HEK293 (cell line): Measurements from ENCODE around the gene MYD88.

ENCODE experiments used
- CTCF ChIA-PET: fragments of 350-600 bp; formaldehyde crosslinking; extraction: SDS; loops from one replicate; lab custom pipeline; 2021; ENCODE audit warnings: antibody characterized with exemption; lab: Yijun Ruan, JAX
- POLR2A ChIA-PET: fragments of 300-600 bp; formaldehyde crosslinking; extraction: SDS; loops from one replicate; lab custom pipeline; 2020; ENCODE audit warnings: antibody characterized with exemption, inconsistent platforms; lab: Yijun Ruan, JAX
- H3K27ac ChIP-seq: fragments of 200-500 bp; sonication (Bioruptor generic); 2 replicates; pipeline ENCODE4 v1.5.1; 2014; ENCODE audit warnings: low read depth, low read length, control low read depth, inconsistent platforms; ENCODE audit errors: extremely low read depth
- H3K36me3 ChIP-seq, 2 experiments: fragments of 200-500 bp in 1 of 2; sonication (Bioruptor generic) in 1 of 2; 1 replicate in 1 of 2; 2 replicates in 1 of 2; pipeline ENCODE4 v1.5.1; 2014 to 2017; ENCODE audit warnings: inconsistent platforms in 2 of 2, low read length in 2 of 2; ENCODE audit not compliant: control insufficient read depth in 2 of 2, insufficient read depth in 1 of 2
- H3K4me1 ChIP-seq: fragments of 200-500 bp; sonication (Bioruptor generic); 2 replicates; pipeline ENCODE4 v1.5.1; 2014; ENCODE audit warnings: mild to moderate bottlenecking, low read length, inconsistent platforms; ENCODE audit not compliant: control insufficient read depth, insufficient read depth
- H3K4me3 ChIP-seq: 2 replicates; pipeline ENCODE4 v1.5.1; 2011; ENCODE audit warnings: low read depth, mild to moderate bottlenecking, control low read depth, low read length, moderate library complexity
- H3K9me3 ChIP-seq: fragments of 200-500 bp; sonication (Bioruptor generic); 2 replicates; pipeline ENCODE4 v1.5.1; 2014; ENCODE audit warnings: low read depth, low read length, inconsistent platforms; ENCODE audit not compliant: control insufficient read depth, insufficient read depth
- GLIS1 ChIP-seq: fragments of 450-650 bp; formaldehyde crosslinking; IDR thresholded peaks from 2 replicates; pipeline ENCODE4 v1.5.1; 2016; ENCODE audit warnings: missing biosample characterization, missing genetic modification characterization
- MZF1 ChIP-seq: fragments of 450-650 bp; formaldehyde crosslinking; IDR thresholded peaks from 2 replicates; pipeline ENCODE4 v1.5.1; 2017; ENCODE audit warnings: missing biosample characterization, missing genetic modification characterization, borderline replicate concordance
- ZBTB17 ChIP-seq: fragments of 450-650 bp; formaldehyde crosslinking; IDR thresholded peaks from 2 replicates; pipeline ENCODE4 v1.5.1; 2016; ENCODE audit warnings: missing biosample characterization, missing genetic modification characterization
- ZBTB8A ChIP-seq: fragments of 450-650 bp; formaldehyde crosslinking; IDR thresholded peaks from 2 replicates; pipeline ENCODE4 v1.5.1; 2016; ENCODE audit warnings: missing biosample characterization, missing genetic modification characterization
- ZNF133 ChIP-seq: fragments of 450-650 bp; formaldehyde crosslinking; IDR thresholded peaks from 2 replicates; pipeline ENCODE4 v1.5.1; 2016; ENCODE audit warnings: missing biosample characterization, missing genetic modification characterization
- ZNF138 ChIP-seq: fragments of 450-650 bp; formaldehyde crosslinking; IDR thresholded peaks from 2 replicates; pipeline ENCODE4 v1.5.1; 2016; ENCODE audit warnings: missing biosample characterization, missing genetic modification characterization, borderline replicate concordance
- ZNF146 ChIP-seq: fragments of 450-650 bp; formaldehyde crosslinking; IDR thresholded peaks from 2 replicates; pipeline ENCODE4 v1.5.1; 2016; ENCODE audit warnings: missing biosample characterization, missing genetic modification characterization
- ZNF148 ChIP-seq: fragments of 450-650 bp; formaldehyde crosslinking; IDR thresholded peaks from 2 replicates; pipeline ENCODE4 v1.5.0; 2017; ENCODE audit warnings: missing biosample characterization, missing genetic modification characterization, borderline replicate concordance
- ZNF214 ChIP-seq: fragments of 450-650 bp; formaldehyde crosslinking; IDR thresholded peaks from 2 replicates; pipeline ENCODE4 v1.5.1; 2017; ENCODE audit warnings: missing biosample characterization, mild to moderate bottlenecking, missing genetic modification characterization, borderline replicate concordance
- ZNF274 ChIP-seq, 2 experiments: fragments of 200-500 bp in 1 of 2; fragments of 450-650 bp in 1 of 2; sonication (Bioruptor generic) in 1 of 2; formaldehyde crosslinking in 1 of 2; IDR thresholded peaks; 2 replicates each; pipeline versions ENCODE4 v1.5.1 to v1.6.1; 2014 to 2016; ENCODE audit warnings: borderline replicate concordance in 1 of 2, inconsistent platforms in 1 of 2, low read length in 1 of 2, missing biosample characterization in 1 of 2, missing genetic modification characterization in 1 of 2
- ZNF292 ChIP-seq: fragments of 450-650 bp; formaldehyde crosslinking; IDR thresholded peaks from 2 replicates; pipeline ENCODE4 v1.5.1; 2016; ENCODE audit warnings: low read depth, missing biosample characterization, missing genetic modification characterization, borderline replicate concordance
- ZNF350 ChIP-seq: fragments of 450-650 bp; formaldehyde crosslinking; IDR thresholded peaks from 2 replicates; pipeline ENCODE4 v1.5.0; 2017; ENCODE audit warnings: missing biosample characterization, mild to moderate bottlenecking, missing genetic modification characterization
- ZNF423 ChIP-seq: fragments of 450-650 bp; formaldehyde crosslinking; IDR thresholded peaks from 2 replicates; pipeline ENCODE4 v1.5.1; 2016; ENCODE audit warnings: missing biosample characterization, missing genetic modification characterization
- ZNF426 ChIP-seq: fragments of 450-650 bp; formaldehyde crosslinking; IDR thresholded peaks from 2 replicates; pipeline ENCODE4 v1.5.1; 2017; ENCODE audit warnings: missing biosample characterization, missing genetic modification characterization, mild to moderate bottlenecking, inconsistent platforms, moderate library complexity
- ZNF433 ChIP-seq: fragments of 450-650 bp; formaldehyde crosslinking; IDR thresholded peaks from 2 replicates; pipeline ENCODE4 v1.5.1; 2016; ENCODE audit warnings: missing biosample characterization, missing genetic modification characterization, low read depth
- ZNF48 ChIP-seq: fragments of 450-650 bp; formaldehyde crosslinking; IDR thresholded peaks from 2 replicates; pipeline ENCODE4 v1.5.1; 2016; ENCODE audit warnings: missing biosample characterization, missing genetic modification characterization
- ZNF623 ChIP-seq: fragments of 450-650 bp; formaldehyde crosslinking; IDR thresholded peaks from 2 replicates; pipeline ENCODE4 v1.5.1; 2016; ENCODE audit warnings: missing biosample characterization, missing genetic modification characterization
- ZNF626 ChIP-seq: fragments of 450-650 bp; sonication (Bioruptor Pico); formaldehyde crosslinking; IDR thresholded peaks from 2 replicates; pipeline ENCODE4 v1.5.1; 2018; ENCODE audit warnings: missing biosample characterization, missing genetic modification characterization, inconsistent platforms
- ZNF747 ChIP-seq: fragments of 450-650 bp; formaldehyde crosslinking; IDR thresholded peaks from 2 replicates; pipeline ENCODE4 v1.5.1; 2016; ENCODE audit warnings: missing biosample characterization, missing genetic modification characterization
- TF ChIP-seq, protein P1 (sequence below): fragments of 450-650 bp; formaldehyde crosslinking; IDR thresholded peaks from 2 replicates; pipeline ENCODE4 v1.5.1; 2017; ENCODE audit warnings: missing biosample characterization, missing genetic modification characterization

MYD88 gene

DNA sequence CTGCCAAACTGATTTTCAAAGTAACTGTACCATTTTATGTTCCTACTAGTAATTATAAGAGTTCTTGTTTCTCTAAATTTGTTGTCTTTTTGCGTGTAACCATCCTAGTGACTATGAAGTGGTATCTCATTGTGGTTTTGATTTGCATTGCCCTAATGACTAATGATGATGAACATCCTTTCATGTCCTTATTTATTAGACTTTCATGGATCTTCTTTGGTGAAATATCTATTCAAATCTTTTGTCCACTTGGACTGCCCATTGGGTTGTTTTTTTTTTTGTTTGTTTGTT is 30.5 kb downstream of the MYD88 start:
- no peaks in the 10 kb centered on the region for H3K4me1 ChIP-seq
- CTCF ChIA-PET = no interaction called here
- H3K27ac ChIP-seq = no peak overlapping the region
- no peaks in the 10 kb centered on the region for H3K36me3 ChIP-seq
- POLR2A ChIA-PET = no interaction called here
- H3K4me3 ChIP-seq = no peak overlapping the region
- H3K9me3 ChIP-seq = no peaks in the 10 kb centered on the region
- no peak for TF ChIP-seq ZNF148
- TF ChIP-seq ZNF423 = no peak
- no peak for TF ChIP-seq ZNF292 (tag by site-specific recombination)
- TF ChIP-seq ZBTB8A (tag by site-specific recombination) = no peak
- TF ChIP-seq ZNF747 (tag by site-specific recombination) = no peak
- TF ChIP-seq GLIS1 (tag by site-specific recombination) = no peak
- TF ChIP-seq ZNF426 = no peak
- TF ChIP-seq ZNF274 (IDR thresholded peaks at IDR 0.05; ENCODE audit: low read length) = no peak
- no peak for TF ChIP-seq ZNF274 (tag by site-specific recombination; IDR thresholded peaks at IDR 0.05; ENCODE audit: borderline replicate concordance)
- TF ChIP-seq, protein P1, sequence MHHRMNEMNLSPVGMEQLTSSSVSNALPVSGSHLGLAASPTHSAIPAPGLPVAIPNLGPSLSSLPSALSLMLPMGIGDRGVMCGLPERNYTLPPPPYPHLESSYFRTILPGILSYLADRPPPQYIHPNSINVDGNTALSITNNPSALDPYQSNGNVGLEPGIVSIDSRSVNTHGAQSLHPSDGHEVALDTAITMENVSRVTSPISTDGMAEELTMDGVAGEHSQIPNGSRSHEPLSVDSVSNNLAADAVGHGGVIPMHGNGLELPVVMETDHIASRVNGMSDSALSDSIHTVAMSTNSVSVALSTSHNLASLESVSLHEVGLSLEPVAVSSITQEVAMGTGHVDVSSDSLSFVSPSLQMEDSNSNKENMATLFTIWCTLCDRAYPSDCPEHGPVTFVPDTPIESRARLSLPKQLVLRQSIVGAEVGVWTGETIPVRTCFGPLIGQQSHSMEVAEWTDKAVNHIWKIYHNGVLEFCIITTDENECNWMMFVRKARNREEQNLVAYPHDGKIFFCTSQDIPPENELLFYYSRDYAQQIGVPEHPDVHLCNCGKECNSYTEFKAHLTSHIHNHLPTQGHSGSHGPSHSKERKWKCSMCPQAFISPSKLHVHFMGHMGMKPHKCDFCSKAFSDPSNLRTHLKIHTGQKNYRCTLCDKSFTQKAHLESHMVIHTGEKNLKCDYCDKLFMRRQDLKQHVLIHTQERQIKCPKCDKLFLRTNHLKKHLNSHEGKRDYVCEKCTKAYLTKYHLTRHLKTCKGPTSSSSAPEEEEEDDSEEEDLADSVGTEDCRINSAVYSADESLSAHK (tag by site-specific recombination) = no peak
- no peak for TF ChIP-seq ZNF623
- TF ChIP-seq ZNF433 (tag by site-specific recombination) = no peak
- TF ChIP-seq ZNF48 = no peak
- no peak for TF ChIP-seq ZNF146 (tag by site-specific recombination)
- no peak for TF ChIP-seq ZNF138 (tag by site-specific recombination)
- no peak for TF ChIP-seq ZBTB17 (tag by site-specific recombination)
- no peak for TF ChIP-seq ZNF214 (tag by site-specific recombination)
- TF ChIP-seq ZNF133 (tag by site-specific recombination) = no peak
- no peak for TF ChIP-seq ZNF350 (tag by site-specific recombination)

GRCh38 chr3:38170722-38171121 is 32.3 kb downstream of the MYD88 start:
- ChIA-PET POLR2A (interaction anchor here (0.6 kb wide), 1 partner anchor 317 kb away, joined by 7 read pairs; no protein-coding TSS in a partner anchor), CTCF (no interaction called here)
- Histone ChIP-seq H3K27ac (no peak overlapping the region), H3K36me3 (no peaks in the 10 kb centered on the region), H3K4me3 (no peak overlapping the region), H3K9me3 (no peaks in the 10 kb centered on the region), H3K4me1 (no peaks in the 10 kb centered on the region)
- TF ChIP-seq MZF1 (tag by site-specific recombination) (peak; percentile 92; the same call in 1 of the 2 replicates), ZNF626 (tag by site-specific recombination) (no peak)
